Measurements from ENCODE around the gene FARS2.
"Not testable (repeated sequence)": the region's sequence is repeated elsewhere in the genome, so short reads cannot be mapped to it uniquely, and the experiment has no call there.

FARS2 gene

DNA sequence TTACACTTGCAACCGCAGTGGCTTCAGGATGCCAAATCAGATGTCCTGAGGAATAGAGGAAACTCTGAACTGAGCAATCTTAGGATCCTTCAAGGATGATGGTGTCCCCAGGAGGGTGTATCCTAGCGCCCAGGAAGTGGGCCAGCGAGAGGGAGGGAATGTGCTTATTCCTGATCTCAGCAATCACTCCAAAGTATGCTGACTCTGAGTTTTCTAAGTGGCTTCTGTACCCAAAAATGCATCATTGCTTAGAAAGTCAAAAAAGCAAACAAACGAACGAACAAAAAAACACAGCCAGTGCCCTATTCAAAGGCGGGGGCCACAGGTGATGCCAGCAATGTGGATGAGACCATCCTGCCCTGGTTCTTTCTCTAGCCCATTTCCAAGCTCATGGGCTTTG is 514.8 kb downstream of the FARS2 start:
- no peak for DNase-seq

DNA sequence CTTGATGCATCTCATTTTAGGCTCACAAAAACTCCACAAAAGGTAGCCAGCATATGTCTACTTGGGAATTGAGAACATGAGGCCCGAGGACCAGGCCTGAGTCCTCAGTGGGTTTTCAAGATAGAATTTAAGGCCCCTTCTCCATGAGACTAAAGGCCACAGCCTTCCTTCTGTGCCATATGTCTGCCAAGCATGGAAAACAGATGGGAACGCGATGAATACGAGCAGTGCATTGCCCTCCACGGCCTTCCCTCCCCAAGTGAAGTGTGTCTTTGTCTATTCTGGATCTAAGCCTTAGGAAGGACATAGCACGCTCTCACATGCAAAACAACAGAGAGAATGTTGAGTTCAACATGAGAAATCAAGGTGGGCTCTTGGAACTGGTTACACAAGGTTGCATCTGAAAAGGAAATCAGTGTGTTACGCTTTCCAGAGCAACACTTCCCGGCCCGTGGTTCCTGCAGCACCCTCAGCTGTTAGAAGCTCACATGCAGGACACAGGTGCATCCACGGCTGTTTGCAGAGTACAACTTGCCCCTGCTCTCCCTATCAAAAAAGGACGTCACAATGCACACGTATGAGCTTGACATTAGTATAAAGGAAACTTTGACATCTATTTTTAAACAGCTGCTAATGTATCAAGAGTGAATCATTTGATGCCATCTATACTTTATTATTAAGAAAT is 515.5 kb downstream of the FARS2 start:
- no peak for DNase-seq

GRCh38 chr6:5778317-5778857 is 517.1 kb downstream of the FARS2 start:
- no peak for DNase-seq

DNA sequence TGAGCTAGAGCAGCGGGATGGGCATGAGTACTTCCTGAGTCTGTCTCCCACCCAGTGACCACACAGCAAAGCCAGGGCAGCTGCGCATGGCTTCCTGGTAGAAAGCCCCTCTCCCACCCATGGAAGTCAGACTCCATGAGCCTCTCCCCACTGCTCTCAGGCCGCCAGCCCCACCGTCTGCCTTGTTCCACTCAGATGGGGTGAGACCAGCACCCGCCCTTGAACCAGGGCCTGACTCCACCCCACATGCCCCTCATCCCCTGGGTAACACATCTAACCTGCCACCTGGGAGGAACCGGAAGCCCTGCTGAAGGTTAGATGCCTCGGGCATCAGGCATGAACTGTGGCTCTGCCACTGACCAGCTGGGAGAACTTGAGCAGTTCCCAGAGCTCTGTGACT is 517.6 kb downstream of the FARS2 start:
- DNase-seq: no peak

DNA sequence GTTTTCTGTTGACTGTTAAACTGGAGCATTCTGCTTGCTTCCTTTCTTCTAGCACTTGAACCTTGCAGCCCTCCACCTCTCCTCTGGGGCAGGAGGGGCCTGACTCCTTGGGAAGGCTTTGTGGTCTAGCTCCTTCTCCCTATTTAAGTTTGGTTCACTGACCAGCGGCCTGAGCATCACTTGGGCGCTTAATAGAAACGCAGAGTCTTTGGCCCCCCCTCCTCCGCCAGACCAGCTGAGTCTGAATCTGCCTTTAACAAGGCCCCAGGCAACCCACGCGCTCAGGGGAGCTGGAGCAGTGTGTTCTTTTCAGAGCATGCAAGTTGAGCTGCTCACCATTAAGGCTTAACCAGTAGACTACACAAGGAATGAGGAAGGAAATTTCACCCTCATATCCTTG is 519.7 kb downstream of the FARS2 start:
- DNase-seq: no peak

DNA sequence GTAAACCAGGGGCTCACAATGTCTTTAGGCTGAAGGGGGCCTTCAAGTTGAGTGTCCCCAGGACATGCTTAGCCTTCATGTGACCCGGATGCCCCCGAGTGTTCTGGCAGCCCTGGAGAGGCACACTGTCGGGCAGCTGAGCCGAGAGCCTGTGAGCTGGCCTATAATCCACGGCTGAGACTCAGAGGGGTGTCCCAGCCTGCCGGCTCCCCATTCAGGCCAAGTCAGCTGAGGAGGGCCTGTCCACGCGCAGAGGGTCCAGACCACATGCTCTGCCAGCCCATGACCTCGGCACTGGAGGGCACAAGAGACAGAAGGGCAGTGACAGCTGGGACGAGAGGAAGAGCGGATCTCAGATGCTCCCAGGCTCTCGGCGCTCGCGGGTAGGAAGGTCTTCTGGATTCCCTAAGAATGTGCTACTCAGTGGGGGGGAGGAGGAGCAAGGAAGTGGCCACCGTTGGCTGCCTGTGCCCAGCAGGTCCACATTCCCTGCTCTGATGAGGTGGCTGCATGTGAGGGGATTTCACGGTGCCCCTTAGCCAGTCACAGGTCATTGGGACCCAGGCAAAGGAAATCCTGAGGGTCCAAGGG is 520.7 kb downstream of the FARS2 start:
- no peak for DNase-seq

DNA sequence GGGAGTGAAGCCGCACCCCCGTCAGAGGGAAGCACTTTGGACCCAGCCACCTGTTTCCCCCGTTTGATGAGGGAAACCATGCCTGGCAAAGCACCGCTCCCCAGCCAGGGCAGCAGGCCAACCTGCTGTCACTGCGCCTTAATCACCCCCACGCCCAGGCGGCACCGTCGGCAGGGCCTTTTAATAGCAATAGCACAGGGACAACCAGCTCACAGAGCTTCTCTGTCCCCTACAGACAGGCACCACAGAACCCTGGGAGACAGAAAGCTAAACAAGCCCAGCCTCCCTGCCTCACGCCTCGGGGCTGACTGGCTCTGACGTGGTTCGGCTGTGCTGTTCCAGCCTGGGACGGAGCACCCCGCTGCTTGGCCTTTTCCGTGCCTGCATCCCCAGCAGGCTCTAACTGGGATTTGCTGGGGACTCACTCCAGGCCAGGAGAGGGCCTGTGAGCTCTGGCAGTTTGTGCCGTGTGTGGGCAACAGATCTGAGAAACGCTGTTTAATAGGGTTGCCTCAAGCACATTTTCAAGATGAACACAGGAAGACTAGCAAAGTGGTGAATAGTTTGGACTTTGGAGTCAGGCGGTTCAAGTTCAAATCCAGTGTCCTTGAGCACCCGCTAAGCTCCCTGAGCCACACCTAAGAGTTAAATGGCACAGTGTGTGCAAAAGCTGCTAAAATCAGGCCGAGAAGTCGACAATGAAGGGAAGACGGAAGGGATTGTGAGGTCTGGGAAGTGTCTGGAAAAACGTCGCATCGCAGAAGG is 521.7 kb downstream of the FARS2 start:
- no peak for DNase-seq

DNA sequence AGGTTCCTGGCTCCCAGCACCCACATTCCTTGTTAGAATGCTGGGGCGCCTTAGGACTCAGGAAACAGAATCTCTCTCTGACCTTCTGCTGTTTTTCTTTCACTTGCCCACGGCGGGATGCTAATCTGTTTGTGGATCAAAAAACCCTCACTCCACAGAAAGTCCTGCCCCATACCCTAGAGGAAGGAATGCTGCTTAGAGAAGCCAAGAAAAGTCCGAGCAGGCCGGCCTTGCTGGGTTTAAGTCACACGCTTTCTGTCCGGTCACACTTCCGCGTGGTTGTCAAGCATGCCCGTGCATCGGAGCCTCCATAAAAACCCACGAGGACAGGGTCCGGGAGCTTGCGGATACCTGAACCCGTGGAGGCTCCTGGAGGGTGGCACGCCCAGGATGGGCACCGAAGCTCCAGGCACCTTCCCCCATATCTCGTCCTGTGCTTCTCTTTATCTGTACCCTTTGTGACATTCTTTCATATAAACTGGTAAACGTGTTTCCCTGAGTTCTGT is 522.3 kb downstream of the FARS2 start:
- DNase-seq: no peak

GRCh38 chr6:5785249-5785648 is 523.9 kb downstream of the FARS2 start:
- DNase-seq: no peak

GRCh38 chr6:5786321-5786968 is 525.1 kb downstream of the FARS2 start:
- no peak for DNase-seq

GRCh38 chr6:5786969-5787720 is 525.8 kb downstream of the FARS2 start:
- DNase-seq: no peak

- not testable (repeated sequence) for DNase-seq
These were observed 528.1 kb downstream of the FARS2 start for GRCh38 chr6:5789426-5789825.

- not testable (repeated sequence) for DNase-seq
These were observed 535.2 kb downstream of the FARS2 start for GRCh38 chr6:5796555-5796954.

GRCh38 chr6:5806406-5806805 is 545.1 kb downstream of the FARS2 start:
- DNase-seq: not testable (repeated sequence)

GRCh38 chr6:5809450-5809849 is 548.1 kb downstream of the FARS2 start:
- DNase-seq: no peak

DNA sequence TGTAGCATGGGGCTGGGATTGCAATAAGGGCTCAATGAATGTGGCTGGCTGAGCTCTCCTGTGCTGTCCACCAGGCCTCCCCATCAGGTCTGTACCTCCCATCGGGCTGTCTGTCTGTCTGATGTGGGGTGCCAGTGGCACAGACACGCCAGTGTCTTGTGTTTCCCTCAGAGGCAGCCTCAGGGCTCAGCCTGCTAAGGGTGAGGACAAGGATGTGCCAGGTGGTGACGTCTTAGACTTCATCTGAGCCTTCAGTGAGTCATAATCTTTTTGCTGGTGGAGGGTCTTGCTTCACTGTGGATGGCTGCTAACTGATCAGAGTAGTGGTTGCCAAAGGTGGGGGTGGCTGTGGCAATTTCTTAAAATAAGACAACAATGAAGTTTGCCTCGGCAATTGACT is 550.7 kb downstream of the FARS2 start:
- DNase-seq: no peak

DNA sequence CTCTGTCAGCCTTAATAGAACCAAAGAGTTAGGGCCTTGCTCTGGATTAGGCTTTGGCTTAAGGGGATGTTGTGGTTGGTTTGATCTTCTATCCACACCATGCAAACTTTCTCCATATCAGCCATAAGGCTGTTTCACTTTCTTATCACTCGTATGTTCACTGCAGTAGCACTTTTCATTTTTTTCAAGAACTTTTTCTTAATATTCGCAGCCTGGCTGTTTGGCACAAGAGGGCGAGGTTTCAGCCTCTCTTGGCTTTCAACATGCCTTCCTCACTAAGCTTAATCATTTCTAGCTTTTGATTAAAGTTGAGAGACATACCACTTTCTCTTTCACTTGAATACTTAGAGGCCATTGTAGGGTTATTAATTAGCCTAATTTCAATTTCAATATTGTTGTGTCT is 552.3 kb downstream of the FARS2 start:
- no peak for DNase-seq

DNA sequence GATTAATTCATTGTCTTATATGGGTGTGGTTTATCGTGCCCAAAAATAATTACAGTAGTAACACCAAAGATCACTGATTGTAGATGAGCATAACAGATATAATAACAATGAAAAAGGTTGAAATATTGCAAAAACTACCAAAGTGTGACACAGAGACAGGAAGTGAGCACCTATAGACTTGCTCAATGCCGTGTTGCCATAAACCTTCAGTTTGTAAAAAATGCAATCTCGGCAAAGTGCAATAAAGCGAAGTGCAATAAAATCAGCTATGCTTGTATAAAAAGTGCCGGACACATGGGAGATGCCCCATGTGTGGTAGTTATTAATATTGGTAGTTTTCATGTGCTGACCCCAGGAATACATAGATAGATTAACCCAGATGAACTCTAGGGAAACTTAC is 552.8 kb downstream of the FARS2 start:
- DNase-seq: no peak

DNA sequence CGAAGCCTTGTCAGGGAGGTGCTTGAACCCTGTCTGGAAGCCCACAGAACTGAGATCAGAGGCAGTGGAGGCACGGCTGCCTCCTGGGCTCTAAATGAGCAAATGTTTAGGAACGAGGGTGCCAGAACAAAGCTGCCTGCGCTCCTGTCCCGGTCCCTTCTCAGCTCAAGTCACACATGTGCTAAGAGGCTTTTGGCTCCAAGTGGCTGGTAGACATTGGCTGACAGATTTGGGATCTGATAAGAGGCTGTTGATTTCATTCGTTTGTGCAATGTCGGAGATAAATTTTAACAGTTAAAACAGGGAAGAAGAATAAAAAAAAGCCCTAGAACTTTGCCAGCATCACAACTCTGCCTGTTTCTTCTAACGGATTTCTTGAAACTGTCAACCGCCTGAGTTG is 553.6 kb downstream of the FARS2 start:
- DNase-seq: no peak

DNA sequence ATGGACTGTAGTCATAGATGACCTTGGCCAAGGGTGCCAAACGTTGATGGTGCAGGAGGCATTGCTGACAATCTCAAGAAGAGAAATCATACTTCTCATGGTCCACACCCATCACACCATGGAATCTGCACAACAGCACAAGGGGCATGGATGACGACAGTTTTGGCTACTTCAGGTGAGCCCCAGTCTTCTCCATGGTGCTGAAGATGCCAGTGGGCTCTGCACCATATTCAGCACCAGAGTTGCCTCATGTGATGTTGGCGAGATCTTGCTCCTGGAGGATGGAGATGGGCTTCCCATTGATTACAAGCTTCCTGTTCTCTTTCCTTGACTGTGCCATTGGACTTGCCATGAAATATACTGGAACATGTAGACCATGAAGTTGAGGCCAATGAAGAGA is 556.6 kb downstream of the FARS2 start:
- DNase-seq: no peak

DNA sequence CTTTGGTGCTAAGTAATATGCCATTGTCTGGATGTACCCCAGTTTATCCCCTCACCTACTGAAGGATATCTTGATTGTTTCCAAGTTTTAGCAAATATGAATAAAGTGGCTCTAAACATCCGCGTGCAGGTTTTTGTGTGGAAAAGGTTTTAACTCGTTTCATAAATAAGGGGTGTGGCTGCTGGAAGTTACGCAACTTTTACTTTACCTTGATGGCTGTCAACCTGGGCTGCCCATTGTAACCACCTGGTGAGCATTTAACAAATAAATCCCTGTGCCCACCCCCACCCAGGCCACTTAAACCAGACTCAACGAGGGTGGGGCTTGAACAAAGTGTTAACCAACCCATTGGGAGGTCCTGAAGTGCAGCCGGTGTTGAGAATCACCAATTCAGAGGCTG is 557.6 kb downstream of the FARS2 start:
- no peak for DNase-seq
